ENCODE data around the gene BMP3.

DNA sequence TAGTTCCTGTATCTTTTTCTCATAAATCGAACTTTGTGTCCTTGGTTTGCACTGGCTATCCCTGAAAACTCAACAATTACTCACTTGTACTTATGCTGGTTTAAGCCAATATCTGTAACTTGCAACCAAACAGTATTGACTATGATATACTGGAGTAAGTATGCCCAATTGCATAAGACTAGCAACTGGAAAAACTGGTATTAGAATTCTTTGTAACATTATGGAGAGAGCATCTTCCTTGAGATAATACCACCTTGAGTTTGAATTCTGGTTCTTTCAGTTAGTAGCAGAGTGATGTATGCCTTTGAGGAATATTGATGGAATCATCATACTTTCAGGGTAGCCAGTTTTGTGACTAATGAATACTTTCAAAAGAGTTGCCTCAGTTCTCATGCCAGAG lies 28.1 kb downstream of the BMP3 start:
- no peak for TF ChIP-seq JUND (IDR thresholded peaks at IDR 0.05)
- no peak for TF ChIP-seq CTCF (IDR thresholded peaks at IDR 0.05 in 2 of 3, conservative IDR thresholded peaks at IDR 0.05 in 1 of 3; ENCODE audit: borderline replicate concordance in 1 of 3, insufficient read depth in 1 of 3, low read depth in 2 of 3, low read length in 2 of 3)
- TF ChIP-seq POLR2A (IDR thresholded peaks at IDR 0.05; ENCODE audit: borderline replicate concordance, extremely low read depth, insufficient read depth, insufficient read length): no peak
- TF ChIP-seq ATF3 (IDR thresholded peaks at IDR 0.05): no peak
- TF ChIP-seq POLR2AphosphoS5 (IDR thresholded peaks at IDR 0.05; ENCODE audit: low read depth, low read length): no peak
- no peak for TF ChIP-seq ZNF274 (IDR thresholded peaks at IDR 0.05; ENCODE audit: low read depth, low read length)
- no peak for TF ChIP-seq FOSL1 (IDR thresholded peaks at IDR 0.05; ENCODE audit: low read depth)
- TF ChIP-seq SRF (IDR thresholded peaks at IDR 0.05; ENCODE audit: low read depth): no peak
